Measurements from ENCODE around the gene EDIL3. TPM values are rescaled to one million over a fixed set of nuclear protein-coding genes. Genes with fewer than 3 reads are reported as not detected.

The EDIL3 gene
- total and polyA plus RNA-seq, 2 of the 8 experiments (the other 6 are each of a cell fraction or from before 2014, with no cell fraction given): 14.7 to 47.2 TPM

DNA sequence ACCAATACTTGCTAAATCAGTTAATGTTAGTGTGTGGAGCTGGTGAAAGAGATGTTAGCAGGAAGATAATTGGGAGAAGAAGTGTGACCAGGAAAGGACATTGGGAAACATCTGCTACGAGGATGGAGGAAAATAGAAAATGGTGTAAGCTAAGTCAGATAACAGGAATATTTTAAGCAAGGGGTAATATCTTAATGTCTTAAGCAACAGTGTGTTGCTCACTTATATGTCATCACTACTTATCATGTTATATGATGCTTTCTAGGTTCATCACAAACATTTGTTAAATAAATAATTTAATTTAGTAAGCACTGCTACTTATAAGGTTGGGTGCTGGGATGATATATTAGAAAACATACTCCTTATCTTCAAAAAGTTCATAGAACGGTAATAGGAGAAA, 326.1 kb downstream of the EDIL3 start:
- no peak overlapping the region for H3K4me3 ChIP-seq (ENCODE audit: extremely low read depth in 1 of 4, insufficient read depth in 2 of 4, low read depth in 3 of 4, low read length in 4 of 4)
- FAIRE-seq (no peak), DNase-seq (ENCODE audit: low read depth in 1 of 2, low spot score in 2 of 2) (no peak)
- no peak overlapping the region for H3K9ac ChIP-seq (replicated peaks in 1 of 4; ENCODE audit: extremely low read depth in 1 of 4, low read depth in 3 of 4, low read length in 3 of 4)
- no peak overlapping the region for H4K5ac ChIP-seq (ENCODE audit: insufficient read length, low read depth, low read length)
- no peak overlapping the region for H2AK5ac ChIP-seq (ENCODE audit: low read depth, low read length)
- no peak overlapping the region for H3K56ac ChIP-seq (replicated peaks; ENCODE audit: insufficient read length, low read depth, low read length)
- H4K91ac ChIP-seq (replicated peaks; ENCODE audit: insufficient read length, low read length): no peak overlapping the region
- no peaks in the 10 kb centered on the region for H4K20me1 ChIP-seq (replicated peaks in 1 of 2; ENCODE audit: control insufficient read depth in 1 of 2, insufficient read depth in 2 of 2, low read length in 2 of 2)
- no peaks in the 10 kb centered on the region for H3K9me3 ChIP-seq (ENCODE audit: insufficient read depth in 2 of 2, low read depth in 1 of 2, low read length in 1 of 2)
- no peak overlapping the region for H2BK120ac ChIP-seq (replicated peaks; ENCODE audit: low read depth, low read length)
- H2AFZ ChIP-seq (ENCODE audit: low read length): no peak overlapping the region
- H2BK12ac ChIP-seq (ENCODE audit: low read depth, low read length): no peak overlapping the region
- POLR2A ChIA-PET (ENCODE audit: partially characterized antibody): no interaction called here
- no peak overlapping the region for H3K27ac ChIP-seq (ENCODE audit: low read depth, low read length)
- CTCF ChIA-PET (ENCODE audit: partially characterized antibody): interaction anchor here (1.1 kb wide), 1 partner anchor 952 kb away, joined by 3 read pairs; no protein-coding TSS in a partner anchor
- no peaks in the 10 kb centered on the region for H3K4me1 ChIP-seq (replicated peaks in 1 of 4; ENCODE audit: control insufficient read depth in 3 of 4, insufficient read depth in 4 of 4, low read length in 3 of 4)
- no peak overlapping the region for H2BK20ac ChIP-seq (ENCODE audit: low read length)
- no peak overlapping the region for H3K23ac ChIP-seq (ENCODE audit: insufficient read length)
- no peaks in the 10 kb centered on the region for H3K23me2 ChIP-seq (ENCODE audit: low read depth, low read length)
- H3K18ac ChIP-seq (ENCODE audit: extremely low read depth, low read length): no peak overlapping the region
- H3K79me2 ChIP-seq (ENCODE audit: control insufficient read depth in 1 of 2, insufficient read depth in 2 of 2, low read length in 2 of 2): no peaks in the 10 kb centered on the region
- no peaks in the 10 kb centered on the region for H3K27me3 ChIP-seq (replicated peaks in 1 of 4; ENCODE audit: control insufficient read depth in 3 of 4, extremely low read depth in 1 of 4, insufficient read depth in 3 of 4, low read length in 3 of 4)
- H4K8ac ChIP-seq (ENCODE audit: extremely low read depth, insufficient read depth, low read length): no peak overlapping the region
- no peak overlapping the region for H3K14ac ChIP-seq (ENCODE audit: insufficient read length)
- WGBS, 2 experiments (ENCODE audit: extremely low coverage in 1 of 2, insufficient coverage in 1 of 2, insufficient read length in 1 of 2, insufficient replicate concordance in 2 of 2, low coverage in 1 of 2, low lambda C conversion rate in 2 of 2, missing lambda C conversion rate in 1 of 2): 64% methylated on average over 2 of the region's 2 CpGs; no CpG with 5 or more reads in 1 of the 2 experiments
- H3K36me3 ChIP-seq (ENCODE audit: control insufficient read depth in 2 of 4, insufficient read depth in 4 of 4, low read length in 3 of 4): peaks cover 0 to 7% (median 2%) of the 10 kb centered on the region in 4 experiments; a peak in 2 of 8 replicates
- H3K4me2 ChIP-seq (ENCODE audit: insufficient read depth in 1 of 2, low read depth in 2 of 2, low read length in 2 of 2): no peak overlapping the region
- H2BK5ac ChIP-seq (ENCODE audit: low read depth, low read length): no peak overlapping the region
- no peak overlapping the region for H3K4ac ChIP-seq (replicated peaks; ENCODE audit: insufficient read length, low read depth, low read length)
- no peak overlapping the region for H2BK15ac ChIP-seq (ENCODE audit: low read length)
- no peaks in the 10 kb centered on the region for H3K79me1 ChIP-seq (ENCODE audit: low read depth, low read length)
- TF ChIP-seq POU5F1 (IDR thresholded peaks at IDR 0.05; ENCODE audit: low read depth, low read length) (no peak), TAF1 (IDR thresholded peaks at IDR 0.05; ENCODE audit: low read depth, low read length) (no peak), RAD21 (IDR thresholded peaks at IDR 0.05 in 1 of 2, conservative IDR thresholded peaks at IDR 0.05 in 1 of 2; ENCODE audit: low read depth in 2 of 2, low read length in 2 of 2) (no peak), CEBPB (IDR thresholded peaks at IDR 0.05; ENCODE audit: low read depth, low read length) (no peak), JUN (IDR thresholded peaks at IDR 0.05; ENCODE audit: low read depth, low read length) (no peak), TAF7 (optimal IDR thresholded peaks at IDR 0.05; ENCODE audit: borderline replicate concordance, low read depth, low read length) (no peak), RXRA (IDR thresholded peaks at IDR 0.05; ENCODE audit: insufficient read depth, low read depth, low read length) (no peak), NANOG (IDR thresholded peaks at IDR 0.05; ENCODE audit: insufficient read depth, low read depth, low read length, poor library complexity, severe bottlenecking) (no peak), YY1 (IDR thresholded peaks at IDR 0.05; ENCODE audit: low read depth, low read length) (no peak), GABPA (IDR thresholded peaks at IDR 0.05; ENCODE audit: borderline replicate concordance, insufficient read depth, low read length) (no peak), RNF2 (IDR thresholded peaks at IDR 0.05; ENCODE audit: borderline replicate concordance, low read depth, low read length, missing control alignments, poor library complexity, severe bottlenecking) (no peak), SIRT6 (IDR thresholded peaks at IDR 0.05; ENCODE audit: low read length) (no peak), BACH1 (IDR thresholded peaks at IDR 0.05; ENCODE audit: low read length) (no peak)
- TF ChIP-seq, protein P1, sequence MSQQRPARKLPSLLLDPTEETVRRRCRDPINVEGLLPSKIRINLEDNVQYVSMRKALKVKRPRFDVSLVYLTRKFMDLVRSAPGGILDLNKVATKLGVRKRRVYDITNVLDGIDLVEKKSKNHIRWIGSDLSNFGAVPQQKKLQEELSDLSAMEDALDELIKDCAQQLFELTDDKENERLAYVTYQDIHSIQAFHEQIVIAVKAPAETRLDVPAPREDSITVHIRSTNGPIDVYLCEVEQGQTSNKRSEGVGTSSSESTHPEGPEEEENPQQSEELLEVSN (IDR thresholded peaks at IDR 0.05): no peak

All from H1 (cell line).